ENCODE results near the gene TMEM143. TPM values are rescaled to one million over a fixed set of nuclear protein-coding genes. Genes with fewer than 3 reads are reported as not detected.
A peak's percentile ranks its signal among the peaks of the same experiment; 100 is the strongest.

TMEM143 gene
- total RNA-seq = 10 to 100 TPM in 4 of 6 donors, 1 to 10 TPM in 2; 4.7 to 34.6 (median 16.6) TPM

DNA sequence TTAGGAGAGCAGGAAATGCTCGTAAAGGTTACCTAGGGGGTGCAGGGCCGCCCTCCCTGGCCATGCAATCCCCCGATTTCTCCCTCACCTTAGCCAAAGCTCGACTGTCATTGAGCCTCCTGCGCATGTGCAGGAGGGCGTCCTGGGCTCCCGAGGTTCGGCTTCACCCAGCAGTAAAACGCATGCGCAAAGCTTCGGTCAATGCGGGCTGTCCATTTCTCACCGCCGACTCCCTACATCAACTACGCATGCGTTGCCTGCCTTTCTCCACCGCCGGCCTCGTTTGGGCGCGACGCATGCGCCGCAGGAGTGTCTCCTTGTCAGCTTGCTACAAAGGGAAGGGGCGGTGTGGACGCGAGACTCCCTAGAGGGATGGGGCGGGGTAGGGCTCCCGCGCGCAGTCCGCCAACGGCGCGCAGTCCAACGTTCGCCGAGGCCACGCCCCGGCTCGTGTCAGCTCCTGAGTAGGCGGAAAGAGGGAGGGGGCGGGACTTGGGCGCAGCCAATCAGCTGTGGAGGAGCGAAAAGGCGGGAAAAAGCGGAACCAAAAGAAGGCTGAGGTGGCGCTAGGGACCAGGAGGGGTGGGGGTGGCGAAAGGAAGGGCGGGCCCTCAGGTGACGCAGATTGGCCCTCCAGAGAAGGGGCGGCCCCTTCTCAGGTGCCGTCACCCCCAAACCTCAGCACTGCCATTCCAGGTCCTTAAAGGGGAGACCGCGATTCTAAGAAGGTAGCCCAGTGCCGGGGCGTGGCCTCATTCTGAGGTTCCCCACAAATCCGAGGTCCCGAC, at the start of gene TMEM143, which contains the start of gene SYNGR4:
TSS of gene TMEM143 (minus strand) at position 131 of the 788 bp plus-strand sequence. CDS start at position 111, 20 bp downstream.
TSS of gene SYNGR4 (plus strand) at position 558 of the 788 bp plus-strand sequence. CDS start 1,476 bp downstream, outside the sequence.
- no peaks in the 10 kb centered on the region for H3K27me3 ChIP-seq
- H3K4me1 ChIP-seq = peaks cover 5 to 16% (median 11%) of the 10 kb centered on the region in 4 donors
- H3K27ac ChIP-seq = peak within 1 kb of the TSS; percentile 87 to 95 (median 92)
- H3K4me3 ChIP-seq = peak within 1 kb of the TSS; percentile 49 to 77 (median 57)
- peak; percentile 65 to 75 for TF ChIP-seq POLR2AphosphoS5 (IDR thresholded peaks at IDR 0.05)
- peak in 2 of 4 donors; percentile 19 to 63 for TF ChIP-seq POLR2A (IDR thresholded peaks at IDR 0.05)
- TF ChIP-seq, protein P1, sequence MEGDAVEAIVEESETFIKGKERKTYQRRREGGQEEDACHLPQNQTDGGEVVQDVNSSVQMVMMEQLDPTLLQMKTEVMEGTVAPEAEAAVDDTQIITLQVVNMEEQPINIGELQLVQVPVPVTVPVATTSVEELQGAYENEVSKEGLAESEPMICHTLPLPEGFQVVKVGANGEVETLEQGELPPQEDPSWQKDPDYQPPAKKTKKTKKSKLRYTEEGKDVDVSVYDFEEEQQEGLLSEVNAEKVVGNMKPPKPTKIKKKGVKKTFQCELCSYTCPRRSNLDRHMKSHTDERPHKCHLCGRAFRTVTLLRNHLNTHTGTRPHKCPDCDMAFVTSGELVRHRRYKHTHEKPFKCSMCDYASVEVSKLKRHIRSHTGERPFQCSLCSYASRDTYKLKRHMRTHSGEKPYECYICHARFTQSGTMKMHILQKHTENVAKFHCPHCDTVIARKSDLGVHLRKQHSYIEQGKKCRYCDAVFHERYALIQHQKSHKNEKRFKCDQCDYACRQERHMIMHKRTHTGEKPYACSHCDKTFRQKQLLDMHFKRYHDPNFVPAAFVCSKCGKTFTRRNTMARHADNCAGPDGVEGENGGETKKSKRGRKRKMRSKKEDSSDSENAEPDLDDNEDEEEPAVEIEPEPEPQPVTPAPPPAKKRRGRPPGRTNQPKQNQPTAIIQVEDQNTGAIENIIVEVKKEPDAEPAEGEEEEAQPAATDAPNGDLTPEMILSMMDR (IDR thresholded peaks at IDR 0.05) = peak in 1 of 6 experiments; percentile 30
- no peak for TF ChIP-seq EP300 (IDR thresholded peaks at IDR 0.05)
- ATAC-seq (ENCODE audit: low FRiP score in 2 of 2) = peak; percentile 97 to 99
- WGBS, 2 donors = 0 to 2% methylated on average over 46 to 48 of the region's 59 CpGs
- no peaks in the 10 kb centered on the region for H3K9me3 ChIP-seq
- H3K36me3 ChIP-seq = peaks cover 0 to 5% (median 0%) of the 10 kb centered on the region in 4 donors
- peak; percentile 99 for DNase-seq

- H3K36me3 ChIP-seq = no peaks in the 10 kb centered on the region
- WGBS, 2 donors = 72 to 82% methylated on average over 13 of the region's 13 CpGs
- no peaks in the 10 kb centered on the region for H3K9me3 ChIP-seq
- H3K4me3 ChIP-seq = no peak overlapping the region
- no peaks in the 10 kb centered on the region for H3K4me1 ChIP-seq
- TF ChIP-seq, protein P1 (IDR thresholded peaks at IDR 0.05) = no peak
- TF ChIP-seq EP300 (IDR thresholded peaks at IDR 0.05) = no peak
- no peak for TF ChIP-seq POLR2AphosphoS5 (IDR thresholded peaks at IDR 0.05)
- TF ChIP-seq POLR2A (IDR thresholded peaks at IDR 0.05) = no peak
- no peak overlapping the region for H3K27ac ChIP-seq
- no peak for DNase-seq
- H3K27me3 ChIP-seq = no peaks in the 10 kb centered on the region
- no peak for ATAC-seq (ENCODE audit: low FRiP score in 2 of 2)
Observed at GRCh38 chr19:48405850-48406249, 42.1 kb upstream of the TMEM143 start.

DNA sequence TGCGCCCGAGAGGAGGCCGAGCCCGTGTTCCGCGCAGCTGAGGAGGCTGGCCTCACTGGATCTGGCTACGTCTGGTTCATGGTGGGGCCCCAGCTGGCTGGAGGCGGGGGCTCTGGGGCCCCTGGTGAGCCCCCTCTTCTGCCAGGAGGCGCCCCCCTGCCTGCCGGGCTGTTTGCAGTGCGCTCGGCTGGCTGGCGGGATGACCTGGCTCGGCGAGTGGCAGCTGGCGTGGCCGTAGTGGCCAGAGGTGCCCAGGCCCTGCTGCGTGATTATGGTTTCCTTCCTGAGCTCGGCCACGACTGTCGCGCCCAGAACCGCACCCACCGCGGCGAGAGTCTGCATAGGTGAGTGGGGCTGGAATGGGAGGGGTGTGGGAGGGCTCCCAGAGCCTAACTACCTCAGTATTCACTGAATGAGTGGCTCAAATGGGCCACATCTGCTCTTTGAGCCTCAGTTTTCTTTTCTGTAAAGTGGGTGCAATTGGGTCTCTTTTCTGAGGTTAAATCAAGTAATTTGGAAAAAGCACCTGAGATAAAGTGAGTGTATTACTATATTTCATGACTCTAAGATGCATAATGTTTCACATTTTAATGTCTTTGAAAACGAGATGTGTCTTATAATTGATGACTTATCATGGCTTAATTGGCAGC, 41.4 kb upstream of the TMEM143 start:
- no peak overlapping the region for H3K27ac ChIP-seq
- no peak overlapping the region for H3K4me3 ChIP-seq
- no peak for TF ChIP-seq EP300 (IDR thresholded peaks at IDR 0.05)
- no peak for TF ChIP-seq POLR2A (IDR thresholded peaks at IDR 0.05)
- TF ChIP-seq, protein P1 (IDR thresholded peaks at IDR 0.05) = no peak
- no peak for TF ChIP-seq POLR2AphosphoS5 (IDR thresholded peaks at IDR 0.05)
- H3K36me3 ChIP-seq = no peaks in the 10 kb centered on the region
- no peaks in the 10 kb centered on the region for H3K9me3 ChIP-seq
- ATAC-seq (ENCODE audit: low FRiP score in 2 of 2) (no peak), DNase-seq (peak in 1 of 2 donors; percentile 82)
- 93 to 96% methylated on average over 4 to 17 of the region's 27 CpGs for WGBS, 2 donors
- H3K4me1 ChIP-seq = no peaks in the 10 kb centered on the region
- no peaks in the 10 kb centered on the region for H3K27me3 ChIP-seq

- H3K4me3 ChIP-seq = no peak overlapping the region
- ATAC-seq (ENCODE audit: low FRiP score in 2 of 2) (no peak), DNase-seq (peak in 1 of 2 donors; percentile 63)
- peaks cover 0 to 7% (median under 1%) of the 10 kb centered on the region in 4 donors for H3K4me1 ChIP-seq
- no peaks in the 10 kb centered on the region for H3K27me3 ChIP-seq
- H3K9me3 ChIP-seq = no peaks in the 10 kb centered on the region
- WGBS, 2 donors = 40 to 50% methylated on average over 2 to 3 of the region's 3 CpGs
- H3K36me3 ChIP-seq = no peaks in the 10 kb centered on the region
- TF ChIP-seq POLR2A (IDR thresholded peaks at IDR 0.05) (no peak), POLR2AphosphoS5 (IDR thresholded peaks at IDR 0.05) (no peak), EP300 (IDR thresholded peaks at IDR 0.05) (no peak)
- TF ChIP-seq, protein P1 (IDR thresholded peaks at IDR 0.05) = no peak
- H3K27ac ChIP-seq = no peak overlapping the region
Observed at GRCh38 chr19:48403606-48404005, 39.9 kb upstream of the TMEM143 start.

Measured in upper lobe of left lung (tissue), 6 donors.